Neural progenitor cell (in vitro differentiated cells): Measurements from ENCODE around the gene PLD6.

Experiments
- EZH2 ChIP-seq: fragments of 200-600 bp; sonication (generic); IDR thresholded peaks from 2 replicates; pipeline ENCODE4 v1.6.1; 2017; ENCODE audit warnings: antibody characterized with exemption, mild to moderate bottlenecking, moderate library complexity
- EZH2phosphoT487 ChIP-seq: fragments of 200-600 bp; sonication (generic); IDR thresholded peaks from 2 replicates; pipeline ENCODE4 v1.6.1; 2017; ENCODE audit warnings: antibody characterized with exemption
- TF ChIP-seq, protein P1 (sequence below): fragments of 200-600 bp; sonication (generic); IDR thresholded peaks from 2 replicates; pipeline ENCODE4 v1.5.1; 2017; ENCODE audit warnings: antibody characterized with exemption, mild to moderate bottlenecking

DNA sequence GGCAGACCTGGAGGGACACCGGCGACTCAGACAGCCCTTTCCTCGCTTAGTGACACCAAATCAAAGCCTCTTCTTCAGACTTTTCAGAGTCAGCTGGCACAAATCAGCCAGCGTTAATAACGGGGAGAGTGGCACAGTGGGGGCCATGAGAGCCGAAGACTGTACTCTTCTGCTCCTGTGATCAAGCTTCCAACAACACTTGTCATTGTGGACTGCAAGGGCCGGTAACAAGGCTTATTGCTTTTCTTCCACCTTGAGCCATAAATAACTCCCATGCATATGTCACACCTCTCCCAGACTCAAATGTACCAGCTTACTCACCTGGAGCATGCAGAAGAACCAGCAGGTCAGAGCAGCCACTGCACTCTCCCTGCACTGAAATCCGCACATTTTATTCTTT, 18.0 kb upstream of the PLD6 start:
- TF ChIP-seq EZH2 (no peak), EZH2phosphoT487 (no peak)
- TF ChIP-seq, protein P1, sequence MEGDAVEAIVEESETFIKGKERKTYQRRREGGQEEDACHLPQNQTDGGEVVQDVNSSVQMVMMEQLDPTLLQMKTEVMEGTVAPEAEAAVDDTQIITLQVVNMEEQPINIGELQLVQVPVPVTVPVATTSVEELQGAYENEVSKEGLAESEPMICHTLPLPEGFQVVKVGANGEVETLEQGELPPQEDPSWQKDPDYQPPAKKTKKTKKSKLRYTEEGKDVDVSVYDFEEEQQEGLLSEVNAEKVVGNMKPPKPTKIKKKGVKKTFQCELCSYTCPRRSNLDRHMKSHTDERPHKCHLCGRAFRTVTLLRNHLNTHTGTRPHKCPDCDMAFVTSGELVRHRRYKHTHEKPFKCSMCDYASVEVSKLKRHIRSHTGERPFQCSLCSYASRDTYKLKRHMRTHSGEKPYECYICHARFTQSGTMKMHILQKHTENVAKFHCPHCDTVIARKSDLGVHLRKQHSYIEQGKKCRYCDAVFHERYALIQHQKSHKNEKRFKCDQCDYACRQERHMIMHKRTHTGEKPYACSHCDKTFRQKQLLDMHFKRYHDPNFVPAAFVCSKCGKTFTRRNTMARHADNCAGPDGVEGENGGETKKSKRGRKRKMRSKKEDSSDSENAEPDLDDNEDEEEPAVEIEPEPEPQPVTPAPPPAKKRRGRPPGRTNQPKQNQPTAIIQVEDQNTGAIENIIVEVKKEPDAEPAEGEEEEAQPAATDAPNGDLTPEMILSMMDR, result no peak
